ENCODE data around the gene DNAJC22.

The DNAJC22 gene

GRCh38 chr12:49322367-49322707 lies 24.4 kb upstream of the DNAJC22 start:
- peak overlapping the region; percentile 78 for H3K4me2 ChIP-seq (ENCODE audit: low read length)
- no peak overlapping the region for H3K27ac ChIP-seq (ENCODE audit: low read depth, low read length, poor library complexity, severe bottlenecking)
- H3K79me2 ChIP-seq (ENCODE audit: insufficient read depth, low read length), result peaks cover 7% of the 10 kb centered on the region; the same call in 1 of the 2 replicates
- H3K36me3 ChIP-seq (ENCODE audit: insufficient read depth, low read length), result peaks cover 33% of the 10 kb centered on the region
- H2AFZ ChIP-seq (ENCODE audit: low read length), result peak overlapping the region; percentile 85; the same call in 1 of the 2 replicates
- H3K4me1 ChIP-seq (ENCODE audit: insufficient read depth, low read length, severe bottlenecking), result peaks cover 20% of the 10 kb centered on the region
- TF ChIP-seq EZH2 (IDR thresholded peaks at IDR 0.05; ENCODE audit: borderline replicate concordance, low read length) (no peak), CTCF (IDR thresholded peaks at IDR 0.05; ENCODE audit: low read length) (no peak)
- no peaks in the 10 kb centered on the region for H3K27me3 ChIP-seq (ENCODE audit: insufficient read depth, low read length)
- no peaks in the 10 kb centered on the region for H3K9me2 ChIP-seq (ENCODE audit: low read depth, low read length)
- peak overlapping the region; percentile 94 for H3K4me3 ChIP-seq (ENCODE audit: low read depth, low read length, poor library complexity, severe bottlenecking)
- no peaks in the 10 kb centered on the region for H4K20me1 ChIP-seq (ENCODE audit: insufficient read depth, low read length)
- H3K9ac ChIP-seq (ENCODE audit: low read length), result peak overlapping the region; percentile 84
- H3F3A ChIP-seq (ENCODE audit: insufficient read depth, low read length), result no peaks in the 10 kb centered on the region
- H3K9me3 ChIP-seq (ENCODE audit: low read length), result no peaks in the 10 kb centered on the region

DNA sequence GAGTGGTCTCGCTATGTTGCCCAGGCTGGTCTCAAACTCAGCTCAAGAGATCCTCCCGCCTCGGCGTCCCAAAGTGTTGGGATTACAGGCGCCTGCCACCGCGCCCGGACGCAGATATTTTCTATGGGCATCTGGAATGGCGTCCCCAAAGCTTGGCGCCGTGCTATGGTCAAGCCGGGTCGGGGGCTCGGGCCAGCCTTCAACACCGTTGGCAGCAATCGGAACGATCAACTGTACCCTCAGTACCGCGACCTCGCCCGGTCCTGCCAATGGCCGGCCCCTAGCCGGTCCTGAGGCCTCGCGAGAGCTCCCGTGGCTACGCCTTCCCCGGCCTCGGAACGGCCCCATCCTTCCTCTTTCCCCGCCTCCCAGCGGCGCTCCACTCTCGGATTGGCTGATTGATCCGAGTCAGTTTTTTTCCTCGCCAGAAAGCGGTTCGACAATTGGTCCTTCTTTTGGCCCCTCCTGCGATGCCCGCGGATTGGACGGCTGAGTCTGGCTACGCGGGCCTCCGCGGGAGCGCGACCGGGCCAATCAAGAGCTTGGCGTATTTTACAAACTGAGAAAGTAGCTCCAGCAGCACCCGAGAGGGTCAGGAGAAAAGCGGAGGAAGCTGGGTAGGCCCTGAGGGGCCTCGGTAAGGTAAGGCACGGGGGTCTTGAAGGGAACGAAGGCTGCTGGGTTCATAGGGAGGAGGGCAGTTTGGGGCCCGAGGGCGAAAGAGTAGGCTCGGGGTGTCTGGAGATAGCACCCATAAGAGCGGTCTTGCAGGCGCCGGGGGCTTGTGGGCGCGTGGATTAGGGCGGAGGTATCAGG lies 23.8 kb upstream of the DNAJC22 start, which contains the start of gene TROAP:
TSS of gene TROAP (plus strand) at position 548 of the 816 bp plus-strand sequence. CDS start 354 bp downstream, outside the sequence.
- Histone ChIP-seq H3K27me3 (ENCODE audit: insufficient read depth, low read length) (no peaks in the 10 kb centered on the region), H3K9me3 (ENCODE audit: low read length) (no peaks in the 10 kb centered on the region), H3K4me2 (ENCODE audit: low read length) (peak within 1 kb of the TSS; percentile 100), H3K79me2 (ENCODE audit: insufficient read depth, low read length) (peaks cover 7% of the 10 kb centered on the region; the same call in 1 of the 2 replicates), H3K4me1 (ENCODE audit: insufficient read depth, low read length, severe bottlenecking) (peaks cover 20% of the 10 kb centered on the region), H3K9me2 (ENCODE audit: low read depth, low read length) (no peaks in the 10 kb centered on the region), H3K4me3 (ENCODE audit: low read depth, low read length, poor library complexity, severe bottlenecking) (peak within 1 kb of the TSS; percentile 94), H2AFZ (ENCODE audit: low read length) (peak within 1 kb of the TSS; percentile 85; the same call in 1 of the 2 replicates), H4K20me1 (ENCODE audit: insufficient read depth, low read length) (no peaks in the 10 kb centered on the region), H3K9ac (ENCODE audit: low read length) (peak within 1 kb of the TSS; percentile 95), H3K27ac (ENCODE audit: low read depth, low read length, poor library complexity, severe bottlenecking) (peak within 1 kb of the TSS; percentile 55), H3K36me3 (ENCODE audit: insufficient read depth, low read length) (peaks cover 38% of the 10 kb centered on the region), H3F3A (ENCODE audit: insufficient read depth, low read length) (no peaks in the 10 kb centered on the region)
- TF ChIP-seq EZH2 (IDR thresholded peaks at IDR 0.05; ENCODE audit: borderline replicate concordance, low read length), result no peak
- no peak for TF ChIP-seq CTCF (IDR thresholded peaks at IDR 0.05; ENCODE audit: low read length)

DNA sequence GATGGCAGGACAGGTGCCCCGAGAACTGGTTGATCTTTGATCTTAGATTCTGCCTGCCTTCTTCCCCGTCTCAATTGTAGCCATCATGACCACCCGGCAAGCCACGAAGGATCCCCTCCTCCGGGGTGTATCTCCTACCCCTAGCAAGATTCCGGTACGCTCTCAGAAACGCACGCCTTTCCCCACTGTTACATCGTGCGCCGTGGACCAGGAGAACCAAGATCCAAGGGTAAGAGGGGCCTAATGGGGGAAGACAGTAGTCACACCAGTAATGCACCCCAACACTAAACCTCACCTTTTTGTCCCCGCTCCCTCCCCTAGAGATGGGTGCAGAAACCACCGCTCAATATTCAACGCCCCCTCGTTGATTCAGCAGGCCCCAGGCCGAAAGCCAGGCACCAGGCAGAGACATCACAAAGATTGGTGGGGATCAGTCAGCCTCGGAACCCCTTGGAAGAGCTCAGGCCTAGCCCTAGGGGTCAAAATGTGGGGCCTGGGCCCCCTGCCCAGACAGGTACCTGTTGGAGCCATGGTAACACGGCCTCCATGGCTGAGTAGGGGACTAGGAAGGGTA lies 23.1 kb upstream of the DNAJC22 start:
- Histone ChIP-seq H3K4me2 (ENCODE audit: low read length) (peak overlapping the region; percentile 100), H4K20me1 (ENCODE audit: insufficient read depth, low read length) (no peaks in the 10 kb centered on the region), H3K27ac (ENCODE audit: low read depth, low read length, poor library complexity, severe bottlenecking) (peak overlapping the region; percentile 55), H3K27me3 (ENCODE audit: insufficient read depth, low read length) (no peaks in the 10 kb centered on the region), H3K9me3 (ENCODE audit: low read length) (no peaks in the 10 kb centered on the region), H3K4me1 (ENCODE audit: insufficient read depth, low read length, severe bottlenecking) (peaks cover 20% of the 10 kb centered on the region), H2AFZ (ENCODE audit: low read length) (peak overlapping the region; percentile 80; the same call in 1 of the 2 replicates), H3F3A (ENCODE audit: insufficient read depth, low read length) (no peaks in the 10 kb centered on the region), H3K9me2 (ENCODE audit: low read depth, low read length) (no peaks in the 10 kb centered on the region), H3K9ac (ENCODE audit: low read length) (peak overlapping the region; percentile 95), H3K36me3 (ENCODE audit: insufficient read depth, low read length) (peaks cover 42% of the 10 kb centered on the region), H3K79me2 (ENCODE audit: insufficient read depth, low read length) (peaks cover 7% of the 10 kb centered on the region; the same call in 1 of the 2 replicates), H3K4me3 (ENCODE audit: low read depth, low read length, poor library complexity, severe bottlenecking) (peak overlapping the region; percentile 94)
- TF ChIP-seq CTCF (IDR thresholded peaks at IDR 0.05; ENCODE audit: low read length), result no peak
- no peak for TF ChIP-seq EZH2 (IDR thresholded peaks at IDR 0.05; ENCODE audit: borderline replicate concordance, low read length)

All from OCI-LY1 (cell line).